Mesothelial cell of epicardium (in vitro differentiated cells): ENCODE measurements around the gene COX8A. TPM values are rescaled to one million over a fixed set of nuclear protein-coding genes. Genes with fewer than 3 reads are reported as not detected.

Experiments used
- DNase-seq, 2 experiments: peaks; one replicate each; pipeline ENCODE4 v3.0.0; 2021; ENCODE audit warnings: low spot score in 2 of 2; ENCODE audit not compliant: unreplicated experiment in 2 of 2
- H3K27ac Mint-ChIP-seq: 2 replicates; pipeline ENCODE4 v1.8.0; 2021; ENCODE audit warnings: mixed read lengths
- H3K27me3 Mint-ChIP-seq: 2 replicates; pipeline ENCODE4 v1.8.0; 2021; ENCODE audit warnings: low read depth, mixed read lengths
- H3K36me3 Mint-ChIP-seq: 2 replicates; pipeline ENCODE4 v1.8.0; 2021; ENCODE audit warnings: mixed read lengths
- H3K4me1 Mint-ChIP-seq: 2 replicates; pipeline ENCODE4 v1.8.0; 2021; ENCODE audit warnings: mixed read lengths
- H3K4me3 Mint-ChIP-seq: 2 replicates; pipeline ENCODE4 v1.8.0; 2021; ENCODE audit warnings: mild to moderate bottlenecking, moderate library complexity, mixed read lengths
- H3K9me3 Mint-ChIP-seq: 2 replicates; pipeline ENCODE4 v1.8.0; 2021; ENCODE audit warnings: mixed read lengths
- CTCF ChIP-seq: fragments of 200-600 bp; sonication (generic); IDR thresholded peaks from one replicate; pipeline ENCODE4 v1.5.0; 2021; ENCODE audit warnings: antibody characterized with exemption; ENCODE audit not compliant: unreplicated experiment
- total RNA-seq: library from RNA; stranded (reverse); gene quantifications from 3 replicates; pipeline ENCODE4 v1.2.1, GENCODE V29; 2021

The COX8A gene
- total RNA-seq, 1 donor from 2014 or later: 177 TPM

GRCh38 chr11:63991558-63991957 lies 17.1 kb downstream of the COX8A start:
- no peak for DNase-seq
- no peak overlapping the region for H3K4me3 Mint-ChIP-seq
- H3K27ac Mint-ChIP-seq: no peak overlapping the region
- TF ChIP-seq CTCF: no peak
- H3K9me3 Mint-ChIP-seq: no peaks in the 10 kb centered on the region
- H3K27me3 Mint-ChIP-seq: no peaks in the 10 kb centered on the region
- peaks cover 27% of the 10 kb centered on the region for H3K36me3 Mint-ChIP-seq
- peaks cover 11% of the 10 kb centered on the region for H3K4me1 Mint-ChIP-seq

- TF ChIP-seq CTCF: no peak
- no peak overlapping the region for H3K4me3 Mint-ChIP-seq
- H3K27me3 Mint-ChIP-seq: no peaks in the 10 kb centered on the region
- peaks cover 5% of the 10 kb centered on the region for H3K4me1 Mint-ChIP-seq
- H3K36me3 Mint-ChIP-seq: peaks cover 33% of the 10 kb centered on the region
- no peak overlapping the region for H3K27ac Mint-ChIP-seq
- H3K9me3 Mint-ChIP-seq: no peaks in the 10 kb centered on the region
- no peak for DNase-seq
Measured at GRCh38 chr11:63993100-63993499, 18.7 kb downstream of the COX8A start.

GRCh38 chr11:63993993-63994392 lies 19.6 kb downstream of the COX8A start:
- peaks cover 31% of the 10 kb centered on the region for H3K36me3 Mint-ChIP-seq
- no peak for DNase-seq
- peaks cover 4% of the 10 kb centered on the region for H3K4me1 Mint-ChIP-seq
- no peak overlapping the region for H3K27ac Mint-ChIP-seq
- H3K9me3 Mint-ChIP-seq: no peaks in the 10 kb centered on the region
- TF ChIP-seq CTCF: no peak
- no peak overlapping the region for H3K4me3 Mint-ChIP-seq
- H3K27me3 Mint-ChIP-seq: no peaks in the 10 kb centered on the region

GRCh38 chr11:63996512-63996911 lies 22.1 kb downstream of the COX8A start:
- no peaks in the 10 kb centered on the region for H3K9me3 Mint-ChIP-seq
- no peak overlapping the region for H3K4me3 Mint-ChIP-seq
- no peak overlapping the region for H3K27ac Mint-ChIP-seq
- H3K36me3 Mint-ChIP-seq: peaks cover 24% of the 10 kb centered on the region
- no peak for DNase-seq
- no peaks in the 10 kb centered on the region for H3K27me3 Mint-ChIP-seq
- no peak for TF ChIP-seq CTCF
- peaks cover 11% of the 10 kb centered on the region for H3K4me1 Mint-ChIP-seq

- Mint-ChIP-seq H3K27ac (no peak overlapping the region), H3K4me3 (no peak overlapping the region), H3K9me3 (no peaks in the 10 kb centered on the region), H3K36me3 (peaks cover 22% of the 10 kb centered on the region), H3K4me1 (peaks cover 17% of the 10 kb centered on the region), H3K27me3 (no peaks in the 10 kb centered on the region)
- TF ChIP-seq CTCF: no peak
- no peak for DNase-seq
Measured at GRCh38 chr11:63997104-63997700, 22.8 kb downstream of the COX8A start.
